Measurements from ENCODE around the gene CTBP2.

CTBP2 gene

DNA sequence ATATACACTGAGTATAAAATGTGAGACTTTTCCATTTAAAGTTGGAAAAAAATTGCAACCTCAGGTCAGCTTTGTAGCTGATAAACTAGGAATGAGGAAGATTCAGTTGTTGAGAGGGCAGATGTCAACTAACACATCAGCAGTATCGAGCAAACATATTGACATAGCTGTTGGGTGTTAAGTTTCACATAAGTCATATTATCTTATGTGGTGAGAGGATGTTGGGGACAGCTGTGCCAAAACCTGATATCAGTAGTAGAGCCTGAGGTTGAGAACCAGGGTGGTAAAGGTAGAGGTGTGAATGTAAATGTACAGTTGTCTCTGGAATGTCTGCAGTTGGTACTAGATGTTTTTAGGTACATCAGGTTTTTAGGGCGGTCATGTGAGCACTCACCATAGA lies 213.4 kb downstream of the CTBP2 start:
- DNase-seq (ENCODE audit: low read depth) = peak; percentile 8
- TF ChIP-seq, protein P1, sequence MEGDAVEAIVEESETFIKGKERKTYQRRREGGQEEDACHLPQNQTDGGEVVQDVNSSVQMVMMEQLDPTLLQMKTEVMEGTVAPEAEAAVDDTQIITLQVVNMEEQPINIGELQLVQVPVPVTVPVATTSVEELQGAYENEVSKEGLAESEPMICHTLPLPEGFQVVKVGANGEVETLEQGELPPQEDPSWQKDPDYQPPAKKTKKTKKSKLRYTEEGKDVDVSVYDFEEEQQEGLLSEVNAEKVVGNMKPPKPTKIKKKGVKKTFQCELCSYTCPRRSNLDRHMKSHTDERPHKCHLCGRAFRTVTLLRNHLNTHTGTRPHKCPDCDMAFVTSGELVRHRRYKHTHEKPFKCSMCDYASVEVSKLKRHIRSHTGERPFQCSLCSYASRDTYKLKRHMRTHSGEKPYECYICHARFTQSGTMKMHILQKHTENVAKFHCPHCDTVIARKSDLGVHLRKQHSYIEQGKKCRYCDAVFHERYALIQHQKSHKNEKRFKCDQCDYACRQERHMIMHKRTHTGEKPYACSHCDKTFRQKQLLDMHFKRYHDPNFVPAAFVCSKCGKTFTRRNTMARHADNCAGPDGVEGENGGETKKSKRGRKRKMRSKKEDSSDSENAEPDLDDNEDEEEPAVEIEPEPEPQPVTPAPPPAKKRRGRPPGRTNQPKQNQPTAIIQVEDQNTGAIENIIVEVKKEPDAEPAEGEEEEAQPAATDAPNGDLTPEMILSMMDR (IDR thresholded peaks at IDR 0.05; ENCODE audit: insufficient read depth, low read depth, low read length, missing control alignments) = no peak
- no peak overlapping the region for H3K4me3 ChIP-seq (ENCODE audit: low read depth, low read length)

DNA sequence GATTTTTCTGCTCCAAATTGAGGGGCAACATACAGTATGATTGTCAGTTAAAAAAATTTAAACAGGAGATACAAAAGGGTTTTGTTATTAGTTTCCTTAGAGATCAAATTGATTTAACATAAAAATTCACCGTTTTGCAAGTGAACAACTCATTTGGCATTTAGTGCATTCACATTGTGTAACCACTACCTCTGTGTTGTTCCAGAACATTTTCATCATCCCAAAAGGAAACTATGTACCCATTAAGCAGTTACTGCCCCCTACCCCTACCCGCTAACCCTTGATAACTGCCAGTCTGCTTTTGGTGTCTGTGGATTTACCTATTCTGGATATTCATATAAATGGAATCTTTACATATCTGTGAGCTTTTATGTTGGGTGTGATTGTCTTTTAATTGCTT lies 215.4 kb downstream of the CTBP2 start:
- TF ChIP-seq, protein P1 (IDR thresholded peaks at IDR 0.05; ENCODE audit: insufficient read depth, low read depth, low read length, missing control alignments) = no peak
- DNase-seq (ENCODE audit: low read depth) = no peak

DNA sequence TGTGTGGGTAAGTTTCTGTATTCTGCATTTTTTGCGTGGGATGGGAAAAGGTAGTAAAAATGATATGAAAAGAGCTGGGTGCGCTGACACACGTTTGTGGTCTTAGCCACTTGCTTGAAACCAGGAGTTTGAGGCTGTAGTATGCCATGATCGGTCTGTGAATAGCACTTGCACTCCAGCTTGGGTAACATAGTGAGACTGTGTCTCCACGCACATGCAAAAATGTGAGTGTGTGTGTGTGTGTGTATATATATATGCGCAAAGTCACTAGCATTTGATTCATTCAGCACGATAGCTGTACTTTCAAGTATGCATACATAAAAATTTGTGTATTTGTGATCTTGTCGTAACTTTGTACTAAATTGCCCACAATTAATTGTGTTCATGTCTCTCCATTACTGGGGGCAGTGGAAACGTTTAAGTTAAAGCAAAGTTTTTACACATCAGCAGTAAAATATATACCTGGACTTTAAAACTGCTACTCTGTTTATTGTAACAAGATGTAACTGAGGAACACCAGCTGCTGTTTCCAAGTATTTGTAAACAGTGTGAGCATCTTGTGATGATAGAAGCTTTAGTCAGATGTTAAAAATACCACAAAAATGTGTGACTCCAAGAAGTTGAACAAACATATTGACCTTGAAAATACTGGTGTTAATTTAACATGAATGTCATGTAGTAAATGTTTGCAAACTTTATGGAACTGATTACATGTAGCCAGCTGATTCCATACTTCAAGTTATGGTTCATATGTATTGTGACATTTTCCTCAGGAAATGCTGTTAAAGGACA lies 216.9 kb downstream of the CTBP2 start:
- no peak overlapping the region for H3K4me3 ChIP-seq (ENCODE audit: low read depth, low read length)
- DNase-seq (ENCODE audit: low read depth) = no peak
- TF ChIP-seq, protein P1 (IDR thresholded peaks at IDR 0.05; ENCODE audit: insufficient read depth, low read depth, low read length, missing control alignments) = no peak

More for the DNA sequence above, 215.4 kb downstream of the CTBP2 start:
- H3K4me3 ChIP-seq (ENCODE audit: low read depth, low read length) = no peak overlapping the region

DNA sequence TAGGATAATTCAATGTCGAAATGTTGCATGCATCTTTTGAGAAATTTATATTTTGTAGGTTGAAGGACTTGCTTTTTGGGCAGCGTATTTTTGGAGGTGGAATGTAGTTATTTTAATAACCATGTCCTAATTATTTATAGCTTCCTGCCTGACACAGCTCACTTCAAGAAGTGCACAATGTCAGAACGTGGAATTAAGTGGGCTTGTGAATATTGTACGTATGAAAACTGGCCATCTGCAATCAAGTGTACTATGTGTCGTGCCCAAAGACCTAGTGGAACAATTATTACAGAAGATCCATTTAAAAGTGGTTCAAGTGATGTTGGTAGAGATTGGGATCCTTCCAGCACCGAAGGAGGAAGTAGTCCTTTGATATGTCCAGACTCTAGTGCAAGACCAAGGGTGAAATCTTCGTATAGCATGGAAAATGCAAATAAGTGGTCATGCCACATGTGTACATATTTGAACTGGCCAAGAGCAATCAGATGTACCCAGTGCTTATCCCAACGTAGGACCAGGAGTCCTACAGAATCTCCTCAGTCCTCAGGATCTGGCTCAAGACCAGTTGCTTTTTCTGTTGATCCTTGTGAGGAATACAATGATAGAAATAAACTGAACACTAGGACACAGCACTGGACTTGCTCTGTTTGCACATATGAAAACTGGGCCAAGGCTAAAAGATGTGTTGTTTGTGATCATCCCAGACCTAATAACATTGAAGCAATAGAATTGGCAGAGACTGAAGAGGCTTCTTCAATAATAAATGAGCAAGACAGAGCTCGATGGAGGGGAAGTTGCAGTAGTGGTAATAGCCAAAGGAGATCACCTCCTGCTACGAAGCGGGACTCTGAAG lies 217.8 kb downstream of the CTBP2 start:
- H3K4me3 ChIP-seq (ENCODE audit: low read depth, low read length) = no peak overlapping the region

DNA sequence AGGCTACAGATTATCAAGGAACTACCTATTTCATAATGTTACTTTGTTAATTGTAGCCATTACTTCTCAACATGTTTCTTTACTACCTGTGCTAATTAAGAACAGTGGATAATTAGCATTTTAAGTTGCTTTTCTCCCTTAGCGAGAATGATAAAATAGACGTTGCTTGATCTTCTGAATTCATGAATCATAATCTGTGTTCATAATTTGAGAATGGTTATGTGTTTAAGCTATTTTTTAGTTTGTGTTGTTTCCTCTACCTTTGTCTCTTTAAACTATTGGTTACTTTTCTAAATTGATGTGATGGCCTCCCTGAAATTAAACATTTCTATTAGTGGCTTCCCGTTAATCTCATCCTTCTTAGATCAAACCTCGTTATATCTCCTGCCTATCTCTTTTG lies 218.5 kb downstream of the CTBP2 start, which contains the start of gene ZRANB1:
ZRANB1 (plus strand) TSS at position 301 of the 400 bp plus-strand sequence. CDS start 371 bp downstream, outside the sequence.
- H3K4me3 ChIP-seq (ENCODE audit: low read depth, low read length) = no peak within 1 kb of the TSS
- no peak for DNase-seq (ENCODE audit: low read depth)
- TF ChIP-seq, protein P1 (IDR thresholded peaks at IDR 0.05; ENCODE audit: insufficient read depth, low read depth, low read length, missing control alignments) = no peak

More for the DNA sequence above, 217.8 kb downstream of the CTBP2 start:
- TF ChIP-seq, protein P1 (IDR thresholded peaks at IDR 0.05; ENCODE audit: insufficient read depth, low read depth, low read length, missing control alignments) = no peak
- no peak for DNase-seq (ENCODE audit: low read depth)

DNA sequence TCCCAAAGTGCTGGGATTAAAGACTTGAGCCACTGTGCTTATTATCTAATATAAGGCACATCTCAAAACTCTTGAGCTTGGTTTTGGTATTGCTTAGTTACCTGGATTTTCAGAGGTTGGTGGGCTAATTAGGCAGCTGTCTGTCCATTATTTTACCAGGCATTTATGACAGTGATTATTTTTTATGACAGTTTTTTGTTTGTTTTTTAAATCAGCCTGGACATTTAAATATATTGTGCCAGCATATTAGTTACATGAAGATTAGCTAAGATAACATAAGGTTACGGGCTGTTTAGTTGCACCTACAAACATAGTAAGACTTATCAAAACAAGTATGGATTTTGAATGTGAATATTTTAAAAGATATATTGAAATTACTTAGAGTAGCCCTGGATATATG lies 221.1 kb downstream of the CTBP2 start:
- DNase-seq (ENCODE audit: low read depth) = no peak
- TF ChIP-seq, protein P1 (IDR thresholded peaks at IDR 0.05; ENCODE audit: insufficient read depth, low read depth, low read length, missing control alignments) = no peak
- H3K4me3 ChIP-seq (ENCODE audit: low read depth, low read length) = no peak overlapping the region

Data from GM12865 (cell line).